Esophagus muscularis mucosa (tissue), 4 donors: Measurements from ENCODE around the gene HOXB6. TPM values are rescaled to one million over a fixed set of nuclear protein-coding genes. Genes with fewer than 3 reads are reported as not detected.

Source experiments
- DNase-seq: peaks from one replicate; pipeline ENCODE4 v3.0.0-alpha.2; 2017; ENCODE audit errors: extremely low spot score
- H3K27ac ChIP-seq, 4 donors: fragments of 200-600 bp; sonication (generic); replicated peaks in 1 of 4; 1 replicate in 3 of 4; 2 replicates in 1 of 4; pipeline ENCODE4 v1.5.1; 2016 to 2019; ENCODE audit warnings: mild to moderate bottlenecking in 1 of 4
- H3K27me3 ChIP-seq, 4 donors: fragments of 200-600 bp; sonication (generic); one replicate each; pipeline versions ENCODE4 v1.5.1 to v1.6.0; 2016 to 2019
- H3K36me3 ChIP-seq, 4 donors: fragments of 200-600 bp; sonication (generic); one replicate each; pipeline ENCODE4 v1.5.1; 2016 to 2019
- H3K4me1 ChIP-seq, 4 donors: fragments of 200-600 bp; sonication (generic); one replicate each; pipeline ENCODE4 v1.5.1; 2016 to 2019
- H3K4me3 ChIP-seq, 4 donors: fragments of 200-600 bp; sonication (generic); 1 replicate in 2 of 4; 2 replicates in 2 of 4; pipeline ENCODE4 v1.5.1; 2016 to 2019; ENCODE audit warnings: mild to moderate bottlenecking in 4 of 4, moderate library complexity in 1 of 4
- H3K9me3 ChIP-seq, 4 donors: fragments of 200-600 bp; sonication (generic); 1 replicate in 3 of 4; 2 replicates in 1 of 4; pipeline ENCODE4 v1.5.1; 2016 to 2019
- EP300 ChIP-seq: sonication (generic); formaldehyde crosslinking; IDR thresholded peaks from one replicate; pipeline ENCODE4 v1.6.1; 2017; ENCODE audit warnings: antibody characterized with exemption
- POLR2A ChIP-seq: fragments of 450-650 bp; IDR thresholded peaks from one replicate; pipeline ENCODE4 v1.6.1; 2017; ENCODE audit warnings: antibody characterized with exemption, moderate library complexity, mild to moderate bottlenecking, low read depth
- POLR2AphosphoS5 ChIP-seq, 2 donors: sonication (generic); formaldehyde crosslinking; IDR thresholded peaks; one replicate each; pipeline ENCODE4 v1.6.1; 2017; ENCODE audit warnings: antibody characterized with exemption in 2 of 2
- WGBS: methylation state at CpG from one replicate; pipeline ENCODE4 v1.1.5; 2018; 5-methylcytosine and 5-hydroxymethylcytosine counted together
- intact Hi-C: fragments of 100-400 bp; cut with DNase I; formaldehyde crosslinking; loops from one replicate; pipeline ENCODE4 v1.15.1; 2023
- total RNA-seq, 4 donors: library from RNA; depleted of rRNA; stranded (reverse); fragments of >200 nt; gene quantifications; one replicate each; pipeline versions ENCODE4 v1.1.0 to v1.2.1, GENCODE V29; 2016
- TF ChIP-seq, protein P1 (sequence below), 3 experiments: fragments of 200-600 bp in 2 of 3; fragments of 450-650 bp in 1 of 3; sonication (generic) in 2 of 3; IDR thresholded peaks; one replicate each; pipeline ENCODE4 v1.5.1; 2017 to 2019; ENCODE audit warnings: antibody characterized with exemption in 3 of 3, mild to moderate bottlenecking in 2 of 3, moderate library complexity in 1 of 3

HOXB6 gene
- total RNA-seq, 4 donors from 2014 or later, result 2.2 to 5.4 (median 2.9) TPM

DNA sequence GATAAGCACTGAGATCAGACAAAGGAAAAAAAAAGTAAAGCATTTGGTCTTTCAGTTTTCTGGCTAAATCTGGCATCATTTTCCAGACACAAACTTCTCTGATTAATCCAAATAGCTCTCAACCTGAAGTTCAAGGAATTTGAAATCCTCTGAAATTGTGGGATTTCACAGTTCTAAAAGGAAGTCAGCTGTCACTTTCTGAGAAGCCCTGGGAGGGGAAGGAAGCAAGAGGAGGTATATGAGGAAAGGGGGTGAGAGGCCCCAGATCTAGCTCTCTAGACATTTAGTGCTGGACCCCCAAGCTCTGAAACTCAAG lies 38.9 kb upstream of the HOXB6 start:
- Histone ChIP-seq H3K27ac (no peak overlapping the region), H3K9me3 (no peaks in the 10 kb centered on the region), H3K4me1 (peaks cover 11 to 21% (median 19%) of the 10 kb centered on the region in 4 donors), H3K4me3 (no peak overlapping the region), H3K36me3 (no peaks in the 10 kb centered on the region), H3K27me3 (peaks cover 4 to 100% (median 80%) of the 10 kb centered on the region in 4 donors)
- intact Hi-C loops, result no loop called here
- TF ChIP-seq, protein P1, sequence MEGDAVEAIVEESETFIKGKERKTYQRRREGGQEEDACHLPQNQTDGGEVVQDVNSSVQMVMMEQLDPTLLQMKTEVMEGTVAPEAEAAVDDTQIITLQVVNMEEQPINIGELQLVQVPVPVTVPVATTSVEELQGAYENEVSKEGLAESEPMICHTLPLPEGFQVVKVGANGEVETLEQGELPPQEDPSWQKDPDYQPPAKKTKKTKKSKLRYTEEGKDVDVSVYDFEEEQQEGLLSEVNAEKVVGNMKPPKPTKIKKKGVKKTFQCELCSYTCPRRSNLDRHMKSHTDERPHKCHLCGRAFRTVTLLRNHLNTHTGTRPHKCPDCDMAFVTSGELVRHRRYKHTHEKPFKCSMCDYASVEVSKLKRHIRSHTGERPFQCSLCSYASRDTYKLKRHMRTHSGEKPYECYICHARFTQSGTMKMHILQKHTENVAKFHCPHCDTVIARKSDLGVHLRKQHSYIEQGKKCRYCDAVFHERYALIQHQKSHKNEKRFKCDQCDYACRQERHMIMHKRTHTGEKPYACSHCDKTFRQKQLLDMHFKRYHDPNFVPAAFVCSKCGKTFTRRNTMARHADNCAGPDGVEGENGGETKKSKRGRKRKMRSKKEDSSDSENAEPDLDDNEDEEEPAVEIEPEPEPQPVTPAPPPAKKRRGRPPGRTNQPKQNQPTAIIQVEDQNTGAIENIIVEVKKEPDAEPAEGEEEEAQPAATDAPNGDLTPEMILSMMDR (IDR thresholded peaks at IDR 0.05), result no peak
- TF ChIP-seq EP300, result no peak
- TF ChIP-seq POLR2A, result no peak
- no peak for TF ChIP-seq POLR2AphosphoS5 (IDR thresholded peaks at IDR 0.05)
- no peak for DNase-seq

- no peak for DNase-seq
- no peak for TF ChIP-seq EP300
- TF ChIP-seq, protein P1 (IDR thresholded peaks at IDR 0.05), result no peak
- TF ChIP-seq POLR2A, result no peak
- no peak for TF ChIP-seq POLR2AphosphoS5 (IDR thresholded peaks at IDR 0.05)
- Histone ChIP-seq H3K4me1 (peaks cover 11 to 21% (median 19%) of the 10 kb centered on the region in 4 donors), H3K36me3 (no peaks in the 10 kb centered on the region), H3K27ac (no peak overlapping the region), H3K27me3 (peaks cover 4 to 100% (median 78%) of the 10 kb centered on the region in 4 donors), H3K9me3 (no peaks in the 10 kb centered on the region), H3K4me3 (no peak overlapping the region)
- 39% methylated on average over 18 of the region's 23 CpGs for WGBS
- intact Hi-C loops, result no loop called here
Measured at GRCh38 chr17:48642843-48643696, 38.3 kb upstream of the HOXB6 start.

GRCh38 chr17:48642059-48642842 lies 37.5 kb upstream of the HOXB6 start:
- 6% methylated on average over 35 of the region's 58 CpGs for WGBS
- TF ChIP-seq POLR2A (no peak), EP300 (no peak), POLR2AphosphoS5 (IDR thresholded peaks at IDR 0.05) (no peak)
- TF ChIP-seq, protein P1 (IDR thresholded peaks at IDR 0.05), result no peak

GRCh38 chr17:48641541-48642058 lies 36.8 kb upstream of the HOXB6 start:
- Histone ChIP-seq H3K27ac (no peak overlapping the region), H3K9me3 (no peaks in the 10 kb centered on the region), H3K4me3 (no peak overlapping the region), H3K4me1 (peaks cover 3 to 11% (median 8%) of the 10 kb centered on the region in 4 donors), H3K36me3 (no peaks in the 10 kb centered on the region), H3K27me3 (peaks cover 4 to 100% (median 83%) of the 10 kb centered on the region in 4 donors)
- DNase-seq, result no peak
- intact Hi-C loops, result no loop called here
- TF ChIP-seq POLR2A, result no peak
- no peak for TF ChIP-seq POLR2AphosphoS5 (IDR thresholded peaks at IDR 0.05)
- TF ChIP-seq EP300, result no peak
- TF ChIP-seq, protein P1 (IDR thresholded peaks at IDR 0.05), result no peak
- 13% methylated on average over 29 of the region's 29 CpGs for whole genome bisulfite sequencing

More at GRCh38 chr17:48642059-48642842, 37.5 kb upstream of the HOXB6 start:
- DNase-seq, result no peak
- intact Hi-C loops, result no loop called here
- Histone ChIP-seq H3K27me3 (peaks cover 4 to 100% (median 79%) of the 10 kb centered on the region in 4 donors), H3K9me3 (no peaks in the 10 kb centered on the region), H3K36me3 (no peaks in the 10 kb centered on the region), H3K4me3 (no peak overlapping the region), H3K4me1 (peaks cover 6 to 14% (median 13%) of the 10 kb centered on the region in 4 donors), H3K27ac (no peak overlapping the region)
